ENCODE data around the gene MRGPRG.

Gene MRGPRG

DNA sequence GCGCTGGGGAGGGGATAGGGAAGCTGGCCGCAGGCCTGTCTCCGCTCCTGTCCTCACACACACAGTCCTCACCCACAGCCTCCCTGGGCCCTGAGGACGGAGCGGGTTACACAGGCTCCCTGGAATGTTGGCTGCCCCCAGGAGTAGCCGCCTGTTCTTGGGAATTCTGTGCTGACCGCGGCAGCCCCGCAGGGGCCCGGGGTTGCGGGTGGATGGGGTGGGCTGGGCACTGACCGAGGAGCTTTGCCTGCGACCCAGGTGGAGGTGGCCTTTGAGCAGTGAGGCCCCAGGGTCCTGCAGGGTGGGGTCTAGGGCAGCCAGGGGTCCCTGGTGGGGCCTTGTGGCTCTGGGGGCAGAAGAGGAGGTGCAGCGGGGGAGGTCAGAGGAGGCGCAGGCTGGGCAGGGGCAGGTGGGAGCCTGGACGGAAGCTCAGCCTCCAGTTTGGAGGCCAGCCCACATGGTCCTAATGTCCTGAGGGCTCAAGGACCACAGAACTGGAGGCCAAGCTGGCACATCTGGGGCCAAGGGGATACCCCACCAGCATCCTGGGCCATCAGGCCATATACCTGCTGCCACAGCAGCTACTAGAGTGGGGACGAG lies 6.6 kb upstream of the MRGPRG start:
- no peaks in the 10 kb centered on the region for H3K36me3 ChIP-seq (ENCODE audit: control insufficient read depth, insufficient read depth, low read length)
- H3K4me3 ChIP-seq (ENCODE audit: low read depth, low read length) = no peak overlapping the region
- H3K9me3 ChIP-seq (ENCODE audit: control insufficient read depth, insufficient read depth, low read length) = no peaks in the 10 kb centered on the region
- H3K9ac ChIP-seq (ENCODE audit: low read depth, low read length) = no peak overlapping the region
- H3K27ac ChIP-seq (ENCODE audit: low read depth, low read length) = no peak overlapping the region
- 0 out of 2 replicates have a peak, but pooled peaks cover 5% of the 10 kb centered on the region for H3K4me1 ChIP-seq (ENCODE audit: control insufficient read depth, insufficient read depth, low read length)
- no peaks in the 10 kb centered on the region for H3K27me3 ChIP-seq (ENCODE audit: control insufficient read depth, insufficient read depth, low read length)

DNA sequence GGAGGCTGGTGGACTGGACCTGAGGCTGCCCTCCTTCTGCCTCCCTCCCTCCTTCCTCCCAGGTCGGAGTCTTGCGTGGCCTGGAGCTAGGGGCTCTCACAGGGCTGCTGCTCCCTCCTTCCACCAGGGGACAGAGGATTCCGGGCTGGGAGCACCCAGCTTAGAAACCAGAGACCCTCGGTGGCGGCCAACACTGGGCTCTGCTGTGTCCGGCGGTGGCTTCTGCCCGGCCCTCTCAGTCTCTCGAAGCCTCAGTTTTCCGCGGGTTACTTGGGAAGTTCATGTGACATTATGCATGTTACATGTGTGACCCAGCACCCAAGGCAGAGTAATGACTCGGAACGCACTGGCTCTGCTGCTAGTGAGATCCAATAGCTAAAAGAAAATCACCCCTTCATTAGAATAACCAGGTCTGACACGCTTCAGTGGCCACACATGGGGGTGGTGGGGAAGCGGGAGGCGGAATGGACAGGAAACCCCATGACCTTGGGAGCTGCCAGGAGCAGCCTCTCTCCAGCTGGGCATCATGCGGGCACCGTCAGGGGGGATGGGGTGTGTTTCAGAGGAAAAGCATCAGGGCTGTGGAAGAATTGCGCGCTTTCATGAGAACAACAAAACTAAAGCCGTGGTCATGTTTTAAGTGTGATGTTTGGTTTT lies 5.9 kb upstream of the MRGPRG start:
- no peak overlapping the region for H3K27ac ChIP-seq (ENCODE audit: low read depth, low read length)
- no peak overlapping the region for H3K4me3 ChIP-seq (ENCODE audit: low read depth, low read length)
- 0 out of 2 replicates have a peak, but pooled peaks cover 5% of the 10 kb centered on the region for H3K4me1 ChIP-seq (ENCODE audit: control insufficient read depth, insufficient read depth, low read length)
- no peak overlapping the region for H3K9ac ChIP-seq (ENCODE audit: low read depth, low read length)
- no peaks in the 10 kb centered on the region for H3K36me3 ChIP-seq (ENCODE audit: control insufficient read depth, insufficient read depth, low read length)
- no peaks in the 10 kb centered on the region for H3K27me3 ChIP-seq (ENCODE audit: control insufficient read depth, insufficient read depth, low read length)
- no peaks in the 10 kb centered on the region for H3K9me3 ChIP-seq (ENCODE audit: control insufficient read depth, insufficient read depth, low read length)

DNA sequence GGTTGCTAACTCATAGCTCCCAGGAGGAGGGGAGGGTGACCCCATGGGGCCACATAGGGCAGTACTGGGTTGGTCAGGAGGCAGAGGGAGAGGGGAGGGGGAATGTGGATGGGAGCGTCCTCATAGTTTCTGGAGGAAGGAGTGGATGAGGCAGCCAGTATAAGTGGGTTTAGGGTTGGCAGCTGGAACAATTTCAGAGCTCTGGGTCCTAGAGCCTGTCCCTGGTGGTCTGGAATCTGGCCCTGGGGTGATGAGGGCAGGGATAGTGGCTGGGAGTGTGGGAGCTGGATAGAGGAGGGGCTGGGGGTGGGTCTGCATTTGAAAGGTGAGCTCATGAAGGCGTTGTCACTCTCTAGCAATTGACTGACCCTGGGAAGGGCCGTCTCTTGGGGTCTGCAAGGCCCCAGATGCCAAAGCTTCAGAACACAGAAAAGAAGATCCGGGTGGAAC lies 5.3 kb upstream of the MRGPRG start:
- no peaks in the 10 kb centered on the region for H3K9me3 ChIP-seq (ENCODE audit: control insufficient read depth, insufficient read depth, low read length)
- H3K27me3 ChIP-seq (ENCODE audit: control insufficient read depth, insufficient read depth, low read length) = no peaks in the 10 kb centered on the region
- no peak overlapping the region for H3K4me3 ChIP-seq (ENCODE audit: low read depth, low read length)
- H3K4me1 ChIP-seq (ENCODE audit: control insufficient read depth, insufficient read depth, low read length) = 0 out of 2 replicates have a peak, but pooled peaks cover 5% of the 10 kb centered on the region
- H3K36me3 ChIP-seq (ENCODE audit: control insufficient read depth, insufficient read depth, low read length) = no peaks in the 10 kb centered on the region
- H3K9ac ChIP-seq (ENCODE audit: low read depth, low read length) = no peak overlapping the region
- H3K27ac ChIP-seq (ENCODE audit: low read depth, low read length) = no peak overlapping the region

DNA sequence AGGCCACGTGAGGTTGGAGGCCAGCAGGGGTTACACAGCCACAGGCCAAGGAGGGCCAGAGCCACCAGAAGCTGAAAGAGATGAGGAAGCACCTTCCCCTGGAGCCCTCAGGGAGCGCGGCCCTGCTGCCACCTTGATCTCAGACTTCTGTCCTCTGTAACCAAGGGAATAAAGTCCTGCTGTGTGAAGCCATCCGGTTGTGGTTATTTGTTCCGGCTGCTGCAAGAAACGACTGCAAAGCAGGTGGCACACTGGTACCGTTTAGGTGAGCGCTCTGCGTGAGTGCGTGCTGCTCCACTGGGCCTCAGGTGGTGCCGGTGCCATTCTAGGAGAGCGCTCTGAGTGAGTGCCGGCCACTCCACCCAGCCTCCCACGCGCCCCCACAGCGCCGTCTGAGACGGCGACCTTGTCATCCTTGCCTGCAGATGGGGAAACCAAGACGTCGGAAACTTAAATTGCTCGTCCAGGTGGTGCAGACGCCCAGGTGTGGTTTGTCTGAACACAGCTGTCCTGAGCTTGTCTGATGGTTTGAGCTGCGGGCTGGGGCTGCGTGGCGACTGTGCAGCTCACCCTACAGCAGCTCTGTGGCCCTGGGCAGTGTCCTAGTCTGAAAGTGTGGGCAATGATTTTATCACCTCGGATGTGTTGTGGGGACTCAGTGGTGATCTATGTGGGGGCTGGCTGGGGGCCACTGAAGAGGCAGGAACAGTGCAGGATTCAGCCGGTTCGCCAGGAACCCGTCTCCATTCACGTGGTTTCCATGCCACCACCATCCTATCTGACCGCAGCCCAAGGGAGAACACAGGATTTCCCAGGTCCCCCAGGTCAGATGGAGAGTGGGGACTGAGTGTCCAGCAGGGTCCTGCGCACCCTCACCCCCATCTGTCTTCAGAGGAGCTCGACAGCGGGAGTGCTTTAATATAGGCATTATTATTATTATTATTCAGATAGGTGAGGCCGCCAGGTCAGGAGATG lies 4.6 kb upstream of the MRGPRG start:
- no peak overlapping the region for H3K27ac ChIP-seq (ENCODE audit: low read depth, low read length)
- 0 out of 2 replicates have a peak, but pooled peaks cover 5% of the 10 kb centered on the region for H3K4me1 ChIP-seq (ENCODE audit: control insufficient read depth, insufficient read depth, low read length)
- no peak overlapping the region for H3K9ac ChIP-seq (ENCODE audit: low read depth, low read length)
- no peaks in the 10 kb centered on the region for H3K36me3 ChIP-seq (ENCODE audit: control insufficient read depth, insufficient read depth, low read length)
- no peaks in the 10 kb centered on the region for H3K27me3 ChIP-seq (ENCODE audit: control insufficient read depth, insufficient read depth, low read length)
- no peak overlapping the region for H3K4me3 ChIP-seq (ENCODE audit: low read depth, low read length)
- no peaks in the 10 kb centered on the region for H3K9me3 ChIP-seq (ENCODE audit: control insufficient read depth, insufficient read depth, low read length)

DNA sequence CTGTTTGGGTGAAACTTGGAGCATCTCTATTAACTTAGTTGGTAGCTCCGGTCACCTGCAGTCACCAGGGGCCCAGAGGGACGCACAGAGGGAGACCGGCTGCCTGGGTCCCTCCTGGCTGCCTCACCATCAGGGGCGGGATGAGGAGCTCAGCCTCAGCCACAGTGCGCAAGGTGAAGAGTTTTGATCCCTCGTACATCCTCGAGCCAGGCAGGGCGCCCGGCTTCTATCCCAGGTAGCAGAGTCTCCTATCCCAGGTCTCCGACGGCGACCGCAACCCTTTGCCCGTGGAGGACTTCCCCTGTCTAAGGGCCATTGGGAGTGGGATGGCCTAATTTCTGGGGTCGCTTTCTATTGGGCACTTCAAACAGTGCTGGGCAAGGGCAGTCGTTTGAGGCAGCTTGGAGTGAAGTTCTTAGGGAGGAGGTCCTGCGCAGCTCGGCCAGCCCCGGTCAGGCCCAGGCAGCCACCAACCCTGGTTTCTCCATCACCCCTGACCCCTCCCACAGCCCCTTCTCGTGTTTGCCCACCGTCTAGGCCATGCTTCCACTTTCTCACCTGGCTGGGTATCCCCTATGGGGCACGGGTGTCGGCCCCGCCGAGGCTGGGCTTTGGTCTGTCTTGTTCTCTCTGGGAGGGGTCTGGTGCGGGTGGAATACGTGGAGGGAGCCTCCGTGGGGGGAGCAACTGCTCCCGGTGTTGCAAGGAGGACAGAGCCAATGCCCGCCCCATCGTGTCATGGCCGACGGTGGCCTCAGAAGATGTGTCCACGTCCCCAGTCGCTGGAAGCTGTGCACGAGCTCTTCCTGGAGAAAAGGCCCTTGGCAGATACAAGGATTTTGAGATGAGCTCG lies 3.6 kb upstream of the MRGPRG start:
- Histone ChIP-seq H3K4me3 (ENCODE audit: low read depth, low read length) (no peak overlapping the region), H3K9ac (ENCODE audit: low read depth, low read length) (no peak overlapping the region), H3K4me1 (ENCODE audit: control insufficient read depth, insufficient read depth, low read length) (0 out of 2 replicates have a peak, but pooled peaks cover 5% of the 10 kb centered on the region), H3K36me3 (ENCODE audit: control insufficient read depth, insufficient read depth, low read length) (no peaks in the 10 kb centered on the region), H3K27ac (ENCODE audit: low read depth, low read length) (no peak overlapping the region), H3K27me3 (ENCODE audit: control insufficient read depth, insufficient read depth, low read length) (no peaks in the 10 kb centered on the region), H3K9me3 (ENCODE audit: control insufficient read depth, insufficient read depth, low read length) (no peaks in the 10 kb centered on the region)

DNA sequence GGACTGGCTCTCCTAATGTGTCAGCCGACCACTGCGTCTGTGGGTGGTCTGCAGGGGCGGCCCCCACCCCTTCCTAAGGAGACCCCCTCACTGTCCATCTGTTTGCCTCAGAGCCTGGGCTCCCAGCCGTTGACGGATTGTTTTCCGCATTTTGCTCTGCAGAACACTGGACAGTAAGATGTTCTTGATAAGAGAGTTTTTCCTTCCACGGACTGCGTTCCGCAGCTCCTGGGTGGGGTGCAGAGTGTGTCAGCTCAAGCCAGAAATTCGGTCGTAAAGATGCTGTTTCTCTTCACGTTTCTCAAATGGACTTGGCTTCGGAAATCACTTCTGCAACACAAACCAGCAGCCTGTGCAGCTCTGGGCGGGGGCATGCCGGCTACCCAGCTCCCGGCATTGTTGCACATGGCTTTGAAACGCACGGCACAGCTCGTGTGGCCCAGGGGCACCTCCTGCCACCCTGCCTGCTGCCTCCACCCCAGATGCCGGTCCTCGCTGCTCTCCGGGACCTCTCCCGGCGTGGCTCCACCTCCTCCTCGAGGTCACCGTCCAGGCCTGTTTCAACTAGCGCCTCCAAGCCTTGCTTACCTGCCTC lies 2.9 kb upstream of the MRGPRG start:
- no peaks in the 10 kb centered on the region for H3K27me3 ChIP-seq (ENCODE audit: control insufficient read depth, insufficient read depth, low read length)
- no peak overlapping the region for H3K9ac ChIP-seq (ENCODE audit: low read depth, low read length)
- no peak overlapping the region for H3K27ac ChIP-seq (ENCODE audit: low read depth, low read length)
- H3K9me3 ChIP-seq (ENCODE audit: control insufficient read depth, insufficient read depth, low read length) = no peaks in the 10 kb centered on the region
- 0 out of 2 replicates have a peak, but pooled peaks cover 5% of the 10 kb centered on the region for H3K4me1 ChIP-seq (ENCODE audit: control insufficient read depth, insufficient read depth, low read length)
- H3K36me3 ChIP-seq (ENCODE audit: control insufficient read depth, insufficient read depth, low read length) = no peaks in the 10 kb centered on the region
- no peak overlapping the region for H3K4me3 ChIP-seq (ENCODE audit: low read depth, low read length)

DNA sequence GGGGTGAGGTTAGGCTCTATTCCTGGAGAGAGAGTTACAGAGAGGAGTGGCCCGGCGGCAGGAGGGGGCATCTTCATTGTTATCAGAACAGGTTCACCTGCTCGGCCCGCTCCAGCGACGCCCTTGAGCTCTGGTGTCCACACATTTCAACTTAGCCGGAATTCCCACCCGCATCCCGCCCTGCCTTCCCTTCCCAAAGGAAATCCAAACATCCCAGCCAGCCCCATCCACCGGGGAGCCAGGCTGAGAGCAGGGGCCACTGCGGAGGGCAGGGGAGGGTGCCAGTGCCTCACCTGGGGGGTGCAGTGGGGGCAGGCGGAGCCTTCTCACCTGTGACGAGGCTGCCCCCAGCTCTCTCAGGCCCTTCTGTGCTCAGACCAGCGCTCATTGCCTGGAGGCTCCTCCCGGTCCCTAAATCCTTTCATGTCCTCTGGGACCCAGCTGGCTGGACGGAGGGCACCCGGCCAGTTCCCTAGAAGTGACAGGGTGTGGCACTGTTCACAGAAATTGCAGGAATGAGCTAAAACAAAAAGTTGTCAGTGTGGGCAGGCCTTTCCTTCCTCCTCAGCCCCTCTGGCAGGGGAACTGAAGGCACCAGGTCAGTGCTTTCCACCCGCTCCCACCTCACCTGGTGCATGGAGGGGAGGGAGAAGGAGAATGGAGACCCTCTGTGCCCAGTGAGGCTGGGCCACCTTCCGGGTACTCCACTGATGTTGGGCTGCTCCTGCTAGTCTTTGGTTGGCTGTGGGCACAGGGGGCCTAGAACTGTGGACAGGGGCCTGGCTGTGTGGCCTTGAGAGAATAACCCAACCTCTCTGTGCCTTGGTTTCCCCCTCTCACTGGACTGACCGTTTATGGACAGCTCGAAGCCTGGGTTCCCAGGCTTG lies 2.2 kb upstream of the MRGPRG start:
- Histone ChIP-seq H3K27ac (ENCODE audit: low read depth, low read length) (no peak overlapping the region), H3K36me3 (ENCODE audit: control insufficient read depth, insufficient read depth, low read length) (no peaks in the 10 kb centered on the region), H3K9ac (ENCODE audit: low read depth, low read length) (no peak overlapping the region), H3K4me3 (ENCODE audit: low read depth, low read length) (no peak overlapping the region), H3K27me3 (ENCODE audit: control insufficient read depth, insufficient read depth, low read length) (no peaks in the 10 kb centered on the region), H3K9me3 (ENCODE audit: control insufficient read depth, insufficient read depth, low read length) (no peaks in the 10 kb centered on the region), H3K4me1 (ENCODE audit: control insufficient read depth, insufficient read depth, low read length) (0 out of 2 replicates have a peak, but pooled peaks cover 5% of the 10 kb centered on the region)

DNA sequence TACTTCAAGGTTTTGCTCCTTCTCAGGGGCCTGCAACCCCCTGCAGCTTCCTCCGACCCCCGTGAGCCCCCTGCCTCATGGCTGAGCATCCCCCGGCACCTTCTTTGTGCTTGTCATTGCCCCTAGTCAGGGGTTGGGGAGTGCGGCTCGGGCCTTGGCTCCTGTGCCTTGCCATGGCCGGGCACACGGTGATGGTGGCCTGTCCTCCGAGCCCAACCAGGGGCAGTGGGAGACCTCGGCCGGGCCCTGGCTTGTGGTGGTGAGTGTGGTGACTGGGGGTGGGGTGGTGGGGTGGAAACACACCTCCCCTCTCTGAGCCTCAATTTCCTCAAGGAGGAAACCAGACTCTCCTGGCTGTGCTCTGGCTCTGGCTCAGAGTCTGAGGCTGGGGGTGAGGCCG lies 1.5 kb upstream of the MRGPRG start:
- H3K4me3 ChIP-seq (ENCODE audit: low read depth, low read length) = no peak overlapping the region
- no peaks in the 10 kb centered on the region for H3K9me3 ChIP-seq (ENCODE audit: control insufficient read depth, insufficient read depth, low read length)
- no peak overlapping the region for H3K27ac ChIP-seq (ENCODE audit: low read depth, low read length)
- 0 out of 2 replicates have a peak, but pooled peaks cover 5% of the 10 kb centered on the region for H3K4me1 ChIP-seq (ENCODE audit: control insufficient read depth, insufficient read depth, low read length)
- H3K27me3 ChIP-seq (ENCODE audit: control insufficient read depth, insufficient read depth, low read length) = no peaks in the 10 kb centered on the region
- no peak overlapping the region for H3K9ac ChIP-seq (ENCODE audit: low read depth, low read length)
- no peaks in the 10 kb centered on the region for H3K36me3 ChIP-seq (ENCODE audit: control insufficient read depth, insufficient read depth, low read length)

DNA sequence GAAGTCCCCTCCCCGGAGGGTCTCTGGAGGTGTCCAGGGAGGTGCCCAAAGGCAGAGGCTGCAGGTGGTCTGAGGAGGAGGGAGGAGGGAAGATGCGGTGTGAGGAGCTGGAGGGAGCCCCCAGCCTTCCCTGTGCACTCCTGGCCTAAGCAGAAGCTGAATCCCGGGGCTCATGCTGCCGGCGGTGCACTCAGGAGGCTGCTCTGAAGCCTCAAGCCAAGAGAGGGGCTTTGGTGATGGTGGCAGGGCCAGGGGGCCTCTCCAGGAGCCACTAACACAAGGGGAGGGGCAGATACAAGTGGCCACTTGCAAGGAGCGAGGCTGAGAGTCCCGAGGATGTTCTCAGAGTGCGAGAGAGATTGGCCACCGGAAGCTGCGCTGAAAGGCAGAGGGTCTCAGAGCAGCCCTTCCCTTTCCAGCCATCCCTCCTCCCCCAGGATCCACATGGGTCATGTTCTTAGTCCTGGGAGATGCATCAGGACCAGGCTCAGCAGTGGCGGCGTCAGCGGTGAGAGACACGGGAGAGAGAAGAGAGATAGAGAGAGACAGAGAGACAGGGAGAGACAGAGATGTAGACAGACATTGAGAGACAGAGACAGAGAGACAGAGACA lies 774 bp upstream of the MRGPRG start:
- H3K4me3 ChIP-seq (ENCODE audit: low read depth, low read length) = no peak overlapping the region
- no peaks in the 10 kb centered on the region for H3K27me3 ChIP-seq (ENCODE audit: control insufficient read depth, insufficient read depth, low read length)
- no peak overlapping the region for H3K9ac ChIP-seq (ENCODE audit: low read depth, low read length)
- H3K27ac ChIP-seq (ENCODE audit: low read depth, low read length) = no peak overlapping the region
- H3K9me3 ChIP-seq (ENCODE audit: control insufficient read depth, insufficient read depth, low read length) = no peaks in the 10 kb centered on the region
- H3K4me1 ChIP-seq (ENCODE audit: control insufficient read depth, insufficient read depth, low read length) = 0 out of 2 replicates have a peak, but pooled peaks cover 5% of the 10 kb centered on the region
- no peaks in the 10 kb centered on the region for H3K36me3 ChIP-seq (ENCODE audit: control insufficient read depth, insufficient read depth, low read length)

Measured in HUES48 (cell line).